ENCODE data around the gene AK5.

DNA sequence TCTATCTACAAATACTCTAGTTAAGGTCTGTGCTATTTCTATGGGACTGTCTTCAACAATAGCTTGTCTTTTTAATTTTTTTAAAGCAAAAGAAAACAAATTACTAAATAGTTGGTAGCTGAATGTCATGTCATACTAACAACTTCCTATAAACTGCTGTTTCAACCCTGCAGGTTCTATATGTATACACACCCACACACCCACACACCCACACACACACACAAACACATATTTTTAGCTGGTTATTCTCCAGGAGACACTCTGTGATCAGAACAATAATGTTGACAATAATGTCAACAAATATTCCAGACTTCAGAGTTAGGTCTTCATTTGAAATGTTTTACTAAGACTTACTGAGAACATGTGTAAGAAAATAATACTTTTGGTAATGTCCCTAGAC is 66.7 kb downstream of the AK5 start:
- TF ChIP-seq, protein P1, sequence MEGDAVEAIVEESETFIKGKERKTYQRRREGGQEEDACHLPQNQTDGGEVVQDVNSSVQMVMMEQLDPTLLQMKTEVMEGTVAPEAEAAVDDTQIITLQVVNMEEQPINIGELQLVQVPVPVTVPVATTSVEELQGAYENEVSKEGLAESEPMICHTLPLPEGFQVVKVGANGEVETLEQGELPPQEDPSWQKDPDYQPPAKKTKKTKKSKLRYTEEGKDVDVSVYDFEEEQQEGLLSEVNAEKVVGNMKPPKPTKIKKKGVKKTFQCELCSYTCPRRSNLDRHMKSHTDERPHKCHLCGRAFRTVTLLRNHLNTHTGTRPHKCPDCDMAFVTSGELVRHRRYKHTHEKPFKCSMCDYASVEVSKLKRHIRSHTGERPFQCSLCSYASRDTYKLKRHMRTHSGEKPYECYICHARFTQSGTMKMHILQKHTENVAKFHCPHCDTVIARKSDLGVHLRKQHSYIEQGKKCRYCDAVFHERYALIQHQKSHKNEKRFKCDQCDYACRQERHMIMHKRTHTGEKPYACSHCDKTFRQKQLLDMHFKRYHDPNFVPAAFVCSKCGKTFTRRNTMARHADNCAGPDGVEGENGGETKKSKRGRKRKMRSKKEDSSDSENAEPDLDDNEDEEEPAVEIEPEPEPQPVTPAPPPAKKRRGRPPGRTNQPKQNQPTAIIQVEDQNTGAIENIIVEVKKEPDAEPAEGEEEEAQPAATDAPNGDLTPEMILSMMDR (conservative IDR thresholded peaks at IDR 0.05; ENCODE audit: low read depth in 2 of 2): no peak
- TF ChIP-seq CREB1 (CRISPR knock-in tag; IDR thresholded peaks at IDR 0.05; ENCODE audit: low read depth): no peak
- TF ChIP-seq EZH2 (IDR thresholded peaks at IDR 0.05; ENCODE audit: low read depth, unreplicated experiment): no peak
- no peak for TF ChIP-seq POLR2AphosphoS5 (IDR thresholded peaks at IDR 0.05; ENCODE audit: low read depth)
- TF ChIP-seq, protein P2, sequence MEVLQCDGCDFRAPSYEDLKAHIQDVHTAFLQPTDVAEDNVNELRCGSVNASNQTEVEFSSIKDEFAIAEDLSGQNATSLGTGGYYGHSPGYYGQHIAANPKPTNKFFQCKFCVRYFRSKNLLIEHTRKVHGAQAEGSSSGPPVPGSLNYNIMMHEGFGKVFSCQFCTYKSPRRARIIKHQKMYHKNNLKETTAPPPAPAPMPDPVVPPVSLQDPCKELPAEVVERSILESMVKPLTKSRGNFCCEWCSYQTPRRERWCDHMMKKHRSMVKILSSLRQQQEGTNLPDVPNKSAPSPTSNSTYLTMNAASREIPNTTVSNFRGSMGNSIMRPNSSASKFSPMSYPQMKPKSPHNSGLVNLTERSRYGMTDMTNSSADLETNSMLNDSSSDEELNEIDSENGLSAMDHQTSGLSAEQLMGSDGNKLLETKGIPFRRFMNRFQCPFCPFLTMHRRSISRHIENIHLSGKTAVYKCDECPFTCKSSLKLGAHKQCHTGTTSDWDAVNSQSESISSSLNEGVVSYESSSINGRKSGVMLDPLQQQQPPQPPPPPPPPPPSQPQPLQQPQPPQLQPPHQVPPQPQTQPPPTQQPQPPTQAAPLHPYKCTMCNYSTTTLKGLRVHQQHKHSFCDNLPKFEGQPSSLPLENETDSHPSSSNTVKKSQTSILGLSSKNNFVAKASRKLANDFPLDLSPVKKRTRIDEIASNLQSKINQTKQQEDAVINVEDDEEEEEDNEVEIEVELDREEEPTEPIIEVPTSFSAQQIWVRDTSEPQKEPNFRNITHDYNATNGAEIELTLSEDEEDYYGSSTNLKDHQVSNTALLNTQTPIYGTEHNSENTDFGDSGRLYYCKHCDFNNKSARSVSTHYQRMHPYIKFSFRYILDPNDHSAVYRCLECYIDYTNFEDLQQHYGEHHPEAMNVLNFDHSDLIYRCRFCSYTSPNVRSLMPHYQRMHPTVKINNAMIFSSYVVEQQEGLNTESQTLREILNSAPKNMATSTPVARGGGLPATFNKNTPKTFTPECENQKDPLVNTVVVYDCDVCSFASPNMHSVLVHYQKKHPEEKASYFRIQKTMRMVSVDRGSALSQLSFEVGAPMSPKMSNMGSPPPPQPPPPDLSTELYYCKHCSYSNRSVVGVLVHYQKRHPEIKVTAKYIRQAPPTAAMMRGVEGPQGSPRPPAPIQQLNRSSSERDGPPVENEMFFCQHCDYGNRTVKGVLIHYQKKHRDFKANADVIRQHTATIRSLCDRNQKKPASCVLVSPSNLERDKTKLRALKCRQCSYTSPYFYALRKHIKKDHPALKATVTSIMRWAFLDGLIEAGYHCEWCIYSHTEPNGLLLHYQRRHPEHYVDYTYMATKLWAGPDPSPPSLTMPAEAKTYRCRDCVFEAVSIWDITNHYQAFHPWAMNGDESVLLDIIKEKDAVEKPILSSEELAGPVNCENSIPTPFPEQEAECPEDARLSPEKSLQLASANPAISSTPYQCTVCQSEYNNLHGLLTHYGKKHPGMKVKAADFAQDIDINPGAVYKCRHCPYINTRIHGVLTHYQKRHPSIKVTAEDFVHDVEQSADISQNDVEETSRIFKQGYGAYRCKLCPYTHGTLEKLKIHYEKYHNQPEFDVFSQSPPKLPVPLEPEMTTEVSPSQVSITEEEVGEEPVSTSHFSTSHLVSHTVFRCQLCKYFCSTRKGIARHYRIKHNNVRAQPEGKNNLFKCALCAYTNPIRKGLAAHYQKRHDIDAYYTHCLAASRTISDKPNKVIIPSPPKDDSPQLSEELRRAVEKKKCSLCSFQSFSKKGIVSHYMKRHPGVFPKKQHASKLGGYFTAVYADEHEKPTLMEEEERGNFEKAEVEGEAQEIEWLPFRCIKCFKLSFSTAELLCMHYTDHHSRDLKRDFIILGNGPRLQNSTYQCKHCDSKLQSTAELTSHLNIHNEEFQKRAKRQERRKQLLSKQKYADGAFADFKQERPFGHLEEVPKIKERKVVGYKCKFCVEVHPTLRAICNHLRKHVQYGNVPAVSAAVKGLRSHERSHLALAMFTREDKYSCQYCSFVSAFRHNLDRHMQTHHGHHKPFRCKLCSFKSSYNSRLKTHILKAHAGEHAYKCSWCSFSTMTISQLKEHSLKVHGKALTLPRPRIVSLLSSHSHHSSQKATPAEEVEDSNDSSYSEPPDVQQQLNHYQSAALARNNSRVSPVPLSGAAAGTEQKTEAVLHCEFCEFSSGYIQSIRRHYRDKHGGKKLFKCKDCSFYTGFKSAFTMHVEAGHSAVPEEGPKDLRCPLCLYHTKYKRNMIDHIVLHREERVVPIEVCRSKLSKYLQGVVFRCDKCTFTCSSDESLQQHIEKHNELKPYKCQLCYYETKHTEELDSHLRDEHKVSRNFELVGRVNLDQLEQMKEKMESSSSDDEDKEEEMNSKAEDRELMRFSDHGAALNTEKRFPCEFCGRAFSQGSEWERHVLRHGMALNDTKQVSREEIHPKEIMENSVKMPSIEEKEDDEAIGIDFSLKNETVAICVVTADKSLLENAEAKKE (CRISPR knock-in tag; IDR thresholded peaks at IDR 0.05): no peak
- no peak for TF ChIP-seq EZH2phosphoT487 (IDR thresholded peaks at IDR 0.05; ENCODE audit: unreplicated experiment)
- TF ChIP-seq, protein P3, sequence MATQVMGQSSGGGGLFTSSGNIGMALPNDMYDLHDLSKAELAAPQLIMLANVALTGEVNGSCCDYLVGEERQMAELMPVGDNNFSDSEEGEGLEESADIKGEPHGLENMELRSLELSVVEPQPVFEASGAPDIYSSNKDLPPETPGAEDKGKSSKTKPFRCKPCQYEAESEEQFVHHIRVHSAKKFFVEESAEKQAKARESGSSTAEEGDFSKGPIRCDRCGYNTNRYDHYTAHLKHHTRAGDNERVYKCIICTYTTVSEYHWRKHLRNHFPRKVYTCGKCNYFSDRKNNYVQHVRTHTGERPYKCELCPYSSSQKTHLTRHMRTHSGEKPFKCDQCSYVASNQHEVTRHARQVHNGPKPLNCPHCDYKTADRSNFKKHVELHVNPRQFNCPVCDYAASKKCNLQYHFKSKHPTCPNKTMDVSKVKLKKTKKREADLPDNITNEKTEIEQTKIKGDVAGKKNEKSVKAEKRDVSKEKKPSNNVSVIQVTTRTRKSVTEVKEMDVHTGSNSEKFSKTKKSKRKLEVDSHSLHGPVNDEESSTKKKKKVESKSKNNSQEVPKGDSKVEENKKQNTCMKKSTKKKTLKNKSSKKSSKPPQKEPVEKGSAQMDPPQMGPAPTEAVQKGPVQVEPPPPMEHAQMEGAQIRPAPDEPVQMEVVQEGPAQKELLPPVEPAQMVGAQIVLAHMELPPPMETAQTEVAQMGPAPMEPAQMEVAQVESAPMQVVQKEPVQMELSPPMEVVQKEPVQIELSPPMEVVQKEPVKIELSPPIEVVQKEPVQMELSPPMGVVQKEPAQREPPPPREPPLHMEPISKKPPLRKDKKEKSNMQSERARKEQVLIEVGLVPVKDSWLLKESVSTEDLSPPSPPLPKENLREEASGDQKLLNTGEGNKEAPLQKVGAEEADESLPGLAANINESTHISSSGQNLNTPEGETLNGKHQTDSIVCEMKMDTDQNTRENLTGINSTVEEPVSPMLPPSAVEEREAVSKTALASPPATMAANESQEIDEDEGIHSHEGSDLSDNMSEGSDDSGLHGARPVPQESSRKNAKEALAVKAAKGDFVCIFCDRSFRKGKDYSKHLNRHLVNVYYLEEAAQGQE (IDR thresholded peaks at IDR 0.05; ENCODE audit: unreplicated experiment): no peak
- TF ChIP-seq JUNB (IDR thresholded peaks at IDR 0.05; ENCODE audit: unreplicated experiment): no peak
- TF ChIP-seq ZNF114 (CRISPR knock-in tag; IDR thresholded peaks at IDR 0.05): no peak
- TF ChIP-seq STAT1 (IDR thresholded peaks at IDR 0.05; ENCODE audit: unreplicated experiment): no peak

Measured in GM23338 (cell line).